Stimulated activated memory B cell treated with anti-CD40 and anti-IgM and Interleukin-4, amounts not matched to agents 10 μg/mL and 1 μg/mL and 100 μg/mL, for 72 hours (primary cell): ENCODE data around the gene NCKAP5L.
"Not testable (repeated sequence)": the region's sequence is repeated elsewhere in the genome, so short reads cannot be mapped to it uniquely, and the experiment has no call there.

Experiments used
- ATAC-seq: fragments of 150-1000 bp; cut with Tn5 transposase; 2 replicates; pipeline ENCODE4 v1.10.0; 2021
- H3K27ac Mint-ChIP-seq: one replicate; pipeline ENCODE4 v1.8.0; 2022; ENCODE audit warnings: mild to moderate bottlenecking, mixed read lengths
- H3K27me3 Mint-ChIP-seq: one replicate; pipeline ENCODE4 v1.8.0; 2022; ENCODE audit warnings: mixed read lengths
- H3K36me3 Mint-ChIP-seq: one replicate; pipeline ENCODE4 v1.8.0; 2022; ENCODE audit warnings: mixed read lengths
- H3K4me1 Mint-ChIP-seq: one replicate; pipeline ENCODE4 v1.8.0; 2022; ENCODE audit warnings: mixed read lengths
- H3K4me3 Mint-ChIP-seq: one replicate; pipeline ENCODE4 v1.8.0; 2022; ENCODE audit warnings: mild to moderate bottlenecking, moderate library complexity, mixed read lengths
- H3K9me3 Mint-ChIP-seq: one replicate; pipeline ENCODE4 v1.8.0; 2022; ENCODE audit warnings: mixed read lengths

The NCKAP5L gene

GRCh38 chr12:49792181-49792970 lies 35.8 kb downstream of the NCKAP5L start:
- Mint-ChIP-seq H3K4me3 (no peak overlapping the region), H3K27me3 (peaks cover 6% of the 10 kb centered on the region), H3K4me1 (no peaks in the 10 kb centered on the region), H3K36me3 (peaks cover 19% of the 10 kb centered on the region), H3K27ac (no peak overlapping the region), H3K9me3 (no peaks in the 10 kb centered on the region)
- ATAC-seq: no peak

- H3K36me3 Mint-ChIP-seq: peaks cover 20% of the 10 kb centered on the region
- H3K9me3 Mint-ChIP-seq: no peaks in the 10 kb centered on the region
- no peak overlapping the region for H3K4me3 Mint-ChIP-seq
- no peak for ATAC-seq
- no peaks in the 10 kb centered on the region for H3K4me1 Mint-ChIP-seq
- H3K27me3 Mint-ChIP-seq: peaks cover 13% of the 10 kb centered on the region
- H3K27ac Mint-ChIP-seq: no peak overlapping the region
Observed at GRCh38 chr12:49791700-49792099, 36.5 kb downstream of the NCKAP5L start.

GRCh38 chr12:49790741-49791555 lies 37.3 kb downstream of the NCKAP5L start:
- H3K27ac Mint-ChIP-seq: no peak overlapping the region

DNA sequence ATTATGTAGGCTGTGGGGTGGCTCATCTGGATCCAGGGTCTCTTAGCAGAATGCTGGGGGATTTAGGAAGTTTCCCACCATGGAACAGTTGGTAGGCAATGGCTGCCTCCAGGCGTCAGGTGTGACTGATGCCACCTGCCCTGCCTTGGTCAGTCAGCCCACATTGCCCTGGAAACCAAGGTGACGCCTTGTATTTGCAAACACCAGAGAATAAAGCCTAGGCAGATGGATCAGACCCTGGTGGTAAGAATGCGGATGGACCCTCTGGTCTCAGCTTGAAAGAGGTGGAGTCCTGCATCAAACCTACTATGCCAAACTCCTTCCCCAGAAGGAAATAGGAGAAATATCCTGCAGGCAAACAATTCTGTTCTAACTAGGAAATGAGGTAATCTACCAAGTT lies 38.2 kb downstream of the NCKAP5L start:
- Mint-ChIP-seq H3K36me3 (peaks cover 20% of the 10 kb centered on the region), H3K4me3 (no peak overlapping the region), H3K9me3 (no peaks in the 10 kb centered on the region), H3K4me1 (no peaks in the 10 kb centered on the region), H3K27ac (no peak overlapping the region), H3K27me3 (peaks cover 18% of the 10 kb centered on the region)
- no peak for ATAC-seq

More at GRCh38 chr12:49790741-49791555, 37.3 kb downstream of the NCKAP5L start:
- Mint-ChIP-seq H3K27me3 (peaks cover 18% of the 10 kb centered on the region), H3K36me3 (peaks cover 20% of the 10 kb centered on the region), H3K9me3 (no peaks in the 10 kb centered on the region), H3K4me3 (no peak overlapping the region), H3K4me1 (no peaks in the 10 kb centered on the region)
- ATAC-seq: no peak

- Mint-ChIP-seq H3K9me3 (no peaks in the 10 kb centered on the region), H3K4me3 (no peak overlapping the region), H3K27ac (no peak overlapping the region), H3K27me3 (peaks cover 31% of the 10 kb centered on the region), H3K36me3 (peaks cover 20% of the 10 kb centered on the region), H3K4me1 (peaks cover 6% of the 10 kb centered on the region)
- no peak for ATAC-seq
Observed at GRCh38 chr12:49787672-49788071, 40.5 kb downstream of the NCKAP5L start.

DNA sequence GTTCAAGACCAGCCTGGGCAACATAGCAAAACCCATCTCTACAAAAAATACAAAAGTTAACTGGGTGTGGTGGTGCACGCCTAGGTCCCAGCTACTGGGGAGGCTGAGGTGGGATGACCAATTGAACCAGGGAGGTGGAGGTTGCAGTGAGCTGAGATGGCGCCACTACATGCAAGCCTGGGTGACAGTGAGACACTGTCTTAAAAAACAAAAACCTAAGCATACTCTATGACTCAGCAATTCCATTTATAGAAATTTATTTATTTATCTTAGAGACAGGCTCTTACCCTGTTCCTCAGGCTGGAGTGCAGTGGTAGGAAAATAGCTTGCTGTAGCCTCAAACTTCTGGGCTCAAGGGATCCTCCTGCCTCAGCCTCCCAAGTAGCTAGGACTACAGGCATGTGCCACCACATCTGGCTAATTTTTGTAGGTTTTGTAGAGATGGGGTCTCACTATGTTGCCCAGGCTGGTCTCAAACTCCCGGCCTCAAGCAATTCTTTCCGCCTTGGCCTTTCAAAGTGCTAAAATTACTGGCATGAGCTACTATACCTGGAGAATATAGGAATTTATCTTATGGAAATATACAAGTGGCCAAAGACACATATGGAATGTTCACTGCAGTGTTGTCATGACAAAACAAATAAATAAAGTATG lies 43.3 kb downstream of the NCKAP5L start:
- peaks cover 6% of the 10 kb centered on the region for H3K4me1 Mint-ChIP-seq
- peaks cover 7% of the 10 kb centered on the region for H3K9me3 Mint-ChIP-seq
- no peak overlapping the region for H3K27ac Mint-ChIP-seq
- peaks cover 6% of the 10 kb centered on the region for H3K36me3 Mint-ChIP-seq
- H3K27me3 Mint-ChIP-seq: peaks cover 47% of the 10 kb centered on the region
- no peak overlapping the region for H3K4me3 Mint-ChIP-seq
- ATAC-seq: no peak

DNA sequence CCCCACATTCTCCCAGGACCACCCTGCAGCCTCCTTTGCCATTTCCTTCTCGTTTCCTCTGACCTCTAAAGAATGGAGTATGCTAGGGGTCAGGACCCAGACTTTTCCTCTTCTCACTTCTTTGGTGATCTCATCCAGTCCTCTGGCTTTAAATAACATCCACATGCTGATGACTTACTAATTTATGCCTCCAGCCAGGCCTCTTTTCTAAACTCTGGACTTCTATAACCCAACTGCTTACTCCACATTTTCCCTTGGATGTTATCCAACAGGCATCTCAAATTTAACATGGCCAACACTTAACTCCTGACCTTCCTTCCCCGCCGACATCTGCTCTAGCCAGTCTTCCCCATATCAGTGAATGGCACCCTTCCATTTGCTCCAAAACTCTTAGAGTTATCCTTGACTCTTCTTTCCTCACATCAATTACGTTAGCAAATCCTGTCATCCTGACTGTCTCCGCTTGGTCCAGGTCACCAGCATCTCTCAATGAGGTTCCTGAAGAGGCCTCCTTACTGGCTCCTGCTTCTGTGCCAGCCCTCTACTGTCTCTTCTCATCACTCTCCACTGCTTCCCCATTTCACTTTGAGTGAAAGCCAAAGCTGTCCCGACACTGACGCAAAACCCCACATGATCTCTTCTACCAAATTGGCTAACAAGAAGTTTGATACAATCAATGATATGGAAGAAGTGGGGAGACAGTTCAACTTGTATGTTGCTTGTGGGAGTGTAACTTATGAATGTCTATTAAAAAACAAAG lies 44.1 kb downstream of the NCKAP5L start:
- H3K27ac Mint-ChIP-seq: no peak overlapping the region
- no peak overlapping the region for H3K4me3 Mint-ChIP-seq
- peaks cover 7% of the 10 kb centered on the region for H3K9me3 Mint-ChIP-seq
- peaks cover 55% of the 10 kb centered on the region for H3K27me3 Mint-ChIP-seq
- H3K36me3 Mint-ChIP-seq: peaks cover 6% of the 10 kb centered on the region
- ATAC-seq: peak; percentile 73
- H3K4me1 Mint-ChIP-seq: peaks cover 6% of the 10 kb centered on the region

- not testable (repeated sequence) for H3K27ac Mint-ChIP-seq, ATAC-seq, H3K9me3 Mint-ChIP-seq, H3K36me3 Mint-ChIP-seq, H3K4me3 Mint-ChIP-seq
- Mint-ChIP-seq H3K27me3 (peaks cover 41% of the 10 kb centered on the region), H3K4me1 (peaks cover 28% of the 10 kb centered on the region)
Observed at GRCh38 chr12:49780914-49781313, 47.3 kb downstream of the NCKAP5L start.

DNA sequence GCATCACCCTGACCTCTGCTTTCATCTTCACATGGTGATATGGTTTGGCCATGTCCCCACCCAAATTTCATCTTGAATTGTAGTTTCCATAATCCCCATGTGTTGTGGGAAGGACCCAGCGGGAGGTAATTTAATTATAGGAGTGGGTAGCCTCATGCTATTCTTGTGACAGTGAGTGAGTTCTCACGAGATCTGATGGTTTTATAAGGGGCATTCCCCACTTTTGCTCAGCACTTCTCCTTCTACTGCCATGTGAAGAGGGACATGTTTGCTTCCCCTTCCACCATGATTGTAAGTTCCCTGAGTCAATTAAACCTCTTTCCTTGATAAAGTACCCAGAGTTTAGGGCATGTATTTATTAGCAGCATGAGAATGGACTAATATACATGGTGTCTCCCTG lies 48.6 kb downstream of the NCKAP5L start:
- no peak overlapping the region for H3K27ac Mint-ChIP-seq

DNA sequence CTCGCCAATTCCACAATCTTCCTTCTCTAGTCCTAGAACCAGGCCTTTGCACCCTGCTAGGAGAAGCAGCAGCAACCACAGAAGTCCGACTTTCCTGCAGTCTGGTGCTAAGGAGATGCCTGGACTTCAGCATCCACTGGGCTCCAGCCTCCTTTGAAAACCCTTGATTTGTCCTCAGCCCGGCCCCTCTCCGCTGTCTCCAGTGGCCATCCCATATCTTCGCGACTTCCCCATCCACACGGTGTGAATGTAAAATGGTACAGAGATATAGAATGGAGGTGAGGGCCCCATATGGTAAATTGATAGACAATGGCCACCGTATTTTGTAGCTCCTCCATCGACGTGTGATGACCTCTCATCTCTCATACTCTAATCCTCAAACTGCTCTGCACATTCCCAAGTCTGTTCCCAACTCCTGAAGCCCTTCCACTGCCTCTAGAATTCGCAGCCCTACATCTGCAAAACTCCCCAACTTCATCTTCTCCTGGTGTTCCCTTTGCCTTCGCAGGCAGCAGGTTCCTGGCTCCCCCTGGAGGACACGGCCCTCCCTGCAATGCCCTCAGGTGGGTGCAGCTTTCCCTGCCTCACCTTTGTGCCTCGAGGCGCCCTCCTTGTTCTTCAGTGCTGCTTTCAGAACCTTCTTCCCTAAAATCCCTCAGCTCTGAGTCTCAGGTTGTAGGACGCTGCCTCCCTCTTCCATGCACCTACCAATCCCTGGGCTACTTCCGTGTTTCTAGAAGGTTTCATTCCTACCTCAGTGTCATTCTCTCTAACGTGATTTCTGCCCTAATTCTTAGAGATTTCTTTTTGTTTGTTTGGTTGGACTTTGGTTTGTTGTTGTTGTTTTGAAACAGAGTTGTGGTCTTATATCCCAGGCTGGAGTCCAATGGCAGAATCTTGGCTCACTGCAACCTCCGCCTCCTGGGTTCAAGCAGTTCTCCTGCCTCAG lies 50.1 kb downstream of the NCKAP5L start:
- H3K36me3 Mint-ChIP-seq: no peaks in the 10 kb centered on the region
- peak; percentile 77 for ATAC-seq
- H3K9me3 Mint-ChIP-seq: peaks cover 7% of the 10 kb centered on the region
- H3K4me1 Mint-ChIP-seq: peaks cover 22% of the 10 kb centered on the region
- H3K4me3 Mint-ChIP-seq: no peak overlapping the region
- H3K27me3 Mint-ChIP-seq: peaks cover 28% of the 10 kb centered on the region
- no peak overlapping the region for H3K27ac Mint-ChIP-seq

More for the DNA sequence above, 48.6 kb downstream of the NCKAP5L start:
- no peak for ATAC-seq
- H3K36me3 Mint-ChIP-seq: no peaks in the 10 kb centered on the region
- peaks cover 28% of the 10 kb centered on the region for H3K4me1 Mint-ChIP-seq
- H3K9me3 Mint-ChIP-seq: peaks cover 7% of the 10 kb centered on the region
- H3K27me3 Mint-ChIP-seq: peaks cover 41% of the 10 kb centered on the region
- no peak overlapping the region for H3K4me3 Mint-ChIP-seq

DNA sequence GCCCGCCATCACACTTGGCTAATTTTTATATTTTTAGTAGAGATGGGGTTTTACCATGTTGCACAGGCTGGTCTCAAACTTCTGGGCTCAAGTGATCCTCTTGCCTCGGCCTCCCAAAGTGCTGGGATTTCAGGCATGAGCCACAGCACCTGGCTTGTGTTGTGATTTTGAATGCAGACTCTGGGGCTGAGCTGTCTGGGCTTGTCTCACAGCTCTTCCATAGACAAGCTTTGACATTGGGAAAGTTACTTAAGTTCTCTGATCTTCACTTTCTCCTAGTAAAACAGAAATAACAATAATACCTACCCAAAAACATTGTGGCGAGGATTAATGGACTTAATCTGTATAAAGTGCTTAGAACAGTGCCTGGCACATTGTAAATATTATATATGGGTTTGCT lies 50.9 kb downstream of the NCKAP5L start:
- H3K4me3 Mint-ChIP-seq: no peak overlapping the region
- H3K36me3 Mint-ChIP-seq: no peaks in the 10 kb centered on the region
- ATAC-seq: no peak
- H3K27me3 Mint-ChIP-seq: peaks cover 28% of the 10 kb centered on the region
- peaks cover 7% of the 10 kb centered on the region for H3K9me3 Mint-ChIP-seq
- H3K4me1 Mint-ChIP-seq: peaks cover 22% of the 10 kb centered on the region
- peak overlapping the region; percentile 44 for H3K27ac Mint-ChIP-seq

GRCh38 chr12:49776858-49777257 lies 51.4 kb downstream of the NCKAP5L start:
- ATAC-seq: no peak
- no peaks in the 10 kb centered on the region for H3K36me3 Mint-ChIP-seq
- peaks cover 7% of the 10 kb centered on the region for H3K9me3 Mint-ChIP-seq
- peak overlapping the region; percentile 44 for H3K27ac Mint-ChIP-seq
- H3K27me3 Mint-ChIP-seq: peaks cover 28% of the 10 kb centered on the region
- peaks cover 22% of the 10 kb centered on the region for H3K4me1 Mint-ChIP-seq
- H3K4me3 Mint-ChIP-seq: no peak overlapping the region

GRCh38 chr12:49776413-49776812 lies 51.8 kb downstream of the NCKAP5L start:
- H3K4me1 Mint-ChIP-seq: peaks cover 22% of the 10 kb centered on the region
- peaks cover 27% of the 10 kb centered on the region for H3K27me3 Mint-ChIP-seq
- peaks cover 7% of the 10 kb centered on the region for H3K9me3 Mint-ChIP-seq
- H3K4me3 Mint-ChIP-seq: no peak overlapping the region
- H3K27ac Mint-ChIP-seq: peak overlapping the region; percentile 44
- H3K36me3 Mint-ChIP-seq: no peaks in the 10 kb centered on the region
- peak; percentile 83 for ATAC-seq

GRCh38 chr12:49773102-49773501 lies 55.1 kb downstream of the NCKAP5L start:
- H3K9me3 Mint-ChIP-seq, H3K27ac Mint-ChIP-seq, H3K4me3 Mint-ChIP-seq, H3K36me3 Mint-ChIP-seq, H3K27me3 Mint-ChIP-seq, ATAC-seq: not testable (repeated sequence)
- peaks cover 18% of the 10 kb centered on the region for H3K4me1 Mint-ChIP-seq
